Sigmoid colon (tissue), 7 donors: ENCODE measurements around the gene KLHL29. TPM values are rescaled to one million over a fixed set of nuclear protein-coding genes. Genes with fewer than 3 reads are reported as not detected.

Experiments
- DNase-seq: peaks from one replicate; pipeline ENCODE4 v3.0.0-alpha.2; 2019
- H3K27ac ChIP-seq, 4 donors: fragments of 200-600 bp; sonication (generic); one replicate each; pipeline ENCODE4 v1.5.1; 2016 to 2019; ENCODE audit warnings: mild to moderate bottlenecking in 1 of 4
- H3K27me3 ChIP-seq, 3 donors: fragments of 200-600 bp; sonication (generic); one replicate each; pipeline ENCODE4 v1.5.1; 2019; ENCODE audit warnings: mild to moderate bottlenecking in 1 of 3
- H3K36me3 ChIP-seq, 4 donors: fragments of 200-600 bp; sonication (generic); one replicate each; pipeline ENCODE4 v1.5.1; 2016 to 2019
- H3K4me1 ChIP-seq, 4 donors: fragments of 200-600 bp; sonication (generic); one replicate each; pipeline ENCODE4 v1.5.1; 2017 to 2019
- H3K4me3 ChIP-seq, 4 donors: fragments of 200-600 bp; sonication (generic); one replicate each; pipeline ENCODE4 v1.5.1; 2017 to 2019; ENCODE audit warnings: mild to moderate bottlenecking in 2 of 4, moderate library complexity in 1 of 4
- H3K9me3 ChIP-seq, 4 donors: fragments of 200-600 bp in 3 of 4; sonication (generic) in 3 of 4; one replicate each; pipeline versions ENCODE4 v1.5.1 to v1.6.1; 2013 to 2019
- EP300 ChIP-seq, 4 donors: sonication (generic); formaldehyde crosslinking; IDR thresholded peaks; one replicate each; pipeline ENCODE4 v1.6.1; 2017; ENCODE audit warnings: antibody characterized with exemption in 4 of 4
- POLR2A ChIP-seq, 2 donors: fragments of 450-650 bp; IDR thresholded peaks; one replicate each; pipeline ENCODE4 v1.6.1; 2016; ENCODE audit warnings: antibody characterized with exemption in 2 of 2, mild to moderate bottlenecking in 2 of 2, moderate library complexity in 2 of 2
- POLR2AphosphoS5 ChIP-seq, 4 donors: sonication (generic); formaldehyde crosslinking; IDR thresholded peaks; one replicate each; pipeline ENCODE4 v1.6.1; 2017; ENCODE audit warnings: antibody characterized with exemption in 4 of 4
- WGBS, 2 donors: extraction: QIAGEN DNeasy Blood & Tissue Kit; methylation state at CpG; one replicate each; pipeline ENCODE4 v1.1.7; 2013; 5-methylcytosine and 5-hydroxymethylcytosine counted together
- intact Hi-C: fragments of 100-400 bp; cut with DNase I; formaldehyde crosslinking; loops from one replicate; pipeline ENCODE4 v1.15.1; 2023
- polyA plus RNA-seq, 3 donors: library from polyadenylated mRNA; stranded (reverse); fragments of 200-250 nt; gene quantifications; one replicate each; pipeline ENCODE4 v1.2.3, GENCODE V29; 2013
- total RNA-seq, 4 donors: library from RNA; depleted of rRNA; stranded (reverse); fragments of >200 nt; gene quantifications; one replicate each; pipeline ENCODE4 v1.1.0, GENCODE V29; 2016
- TF ChIP-seq, protein P1 (sequence below), 4 experiments: fragments of 450-650 bp in 3 of 4; fragments of 200-600 bp in 1 of 4; IDR thresholded peaks; one replicate each; pipeline ENCODE4 v1.5.1; 2016 to 2019; ENCODE audit warnings: antibody characterized with exemption in 4 of 4, mild to moderate bottlenecking in 3 of 4, moderate library complexity in 2 of 4
- donor health status: healthy with polysubstance abuse.
- donor health status: Bipolar disorder and iron deficiency.
- donor health status: healthy.

Gene KLHL29
- total and polyA plus RNA-seq, 7 donors, result 0.46 to 25.5 (median 6.3) TPM

DNA sequence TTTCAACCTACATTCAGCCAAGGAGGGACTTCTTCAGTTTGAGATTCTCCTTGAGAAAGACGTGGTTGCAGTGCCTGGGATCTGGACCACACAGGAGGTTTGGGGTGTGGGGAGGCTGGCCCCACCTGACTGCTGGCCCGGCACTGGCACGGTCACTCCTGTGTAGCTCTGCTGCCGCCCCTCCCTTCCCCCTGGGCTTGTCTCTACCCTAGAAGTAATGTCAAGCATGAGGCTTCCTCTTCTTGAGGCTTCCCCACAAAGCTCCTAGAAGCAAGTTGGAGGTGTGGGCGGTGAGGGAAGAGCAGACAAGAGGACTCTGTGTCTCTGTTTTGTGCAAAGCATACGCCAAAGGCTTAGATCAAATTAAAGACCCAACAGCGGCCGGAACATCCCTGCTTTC lies 8.7 kb downstream of the KLHL29 start:
- H3K27me3 ChIP-seq, result no peaks in the 10 kb centered on the region
- H3K4me1 ChIP-seq, result peaks cover 0 to 19% (median 5%) of the 10 kb centered on the region in 4 donors
- no peak overlapping the region for H3K4me3 ChIP-seq
- DNase-seq, result no peak
- TF ChIP-seq POLR2A (IDR thresholded peaks at IDR 0.05) (no peak), EP300 (IDR thresholded peaks at IDR 0.05) (no peak), POLR2AphosphoS5 (IDR thresholded peaks at IDR 0.05) (no peak)
- TF ChIP-seq, protein P1, sequence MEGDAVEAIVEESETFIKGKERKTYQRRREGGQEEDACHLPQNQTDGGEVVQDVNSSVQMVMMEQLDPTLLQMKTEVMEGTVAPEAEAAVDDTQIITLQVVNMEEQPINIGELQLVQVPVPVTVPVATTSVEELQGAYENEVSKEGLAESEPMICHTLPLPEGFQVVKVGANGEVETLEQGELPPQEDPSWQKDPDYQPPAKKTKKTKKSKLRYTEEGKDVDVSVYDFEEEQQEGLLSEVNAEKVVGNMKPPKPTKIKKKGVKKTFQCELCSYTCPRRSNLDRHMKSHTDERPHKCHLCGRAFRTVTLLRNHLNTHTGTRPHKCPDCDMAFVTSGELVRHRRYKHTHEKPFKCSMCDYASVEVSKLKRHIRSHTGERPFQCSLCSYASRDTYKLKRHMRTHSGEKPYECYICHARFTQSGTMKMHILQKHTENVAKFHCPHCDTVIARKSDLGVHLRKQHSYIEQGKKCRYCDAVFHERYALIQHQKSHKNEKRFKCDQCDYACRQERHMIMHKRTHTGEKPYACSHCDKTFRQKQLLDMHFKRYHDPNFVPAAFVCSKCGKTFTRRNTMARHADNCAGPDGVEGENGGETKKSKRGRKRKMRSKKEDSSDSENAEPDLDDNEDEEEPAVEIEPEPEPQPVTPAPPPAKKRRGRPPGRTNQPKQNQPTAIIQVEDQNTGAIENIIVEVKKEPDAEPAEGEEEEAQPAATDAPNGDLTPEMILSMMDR (IDR thresholded peaks at IDR 0.05), result no peak
- WGBS, 2 donors, result 71 to 85% methylated on average over 8 of the region's 8 CpGs
- H3K36me3 ChIP-seq, result no peaks in the 10 kb centered on the region
- intact Hi-C loops, result no loop called here
- H3K9me3 ChIP-seq, result no peaks in the 10 kb centered on the region
- H3K27ac ChIP-seq, result no peak overlapping the region

DNA sequence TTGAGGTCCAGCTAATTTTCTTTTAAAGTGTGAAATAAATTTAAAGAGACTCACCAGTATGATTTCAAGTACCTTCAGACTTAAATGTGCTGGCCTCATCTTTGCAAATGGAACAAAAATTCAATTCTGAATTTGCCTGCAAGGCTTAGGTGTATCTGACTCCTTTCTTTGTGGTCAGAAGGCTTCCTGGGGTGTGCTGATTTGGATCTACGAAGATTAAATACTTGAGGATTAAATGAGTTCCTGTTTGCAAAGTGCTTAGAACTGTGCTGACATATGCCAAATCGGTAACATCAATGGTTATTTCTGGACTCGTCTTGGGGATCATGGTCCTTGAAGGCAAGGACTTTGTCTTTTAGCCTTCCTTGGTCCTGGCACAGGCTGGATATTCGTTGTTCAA lies 9.7 kb downstream of the KLHL29 start:
- no peak overlapping the region for H3K4me3 ChIP-seq
- intact Hi-C loops, result no loop called here
- 60 to 64% methylated on average over 4 of the region's 4 CpGs for WGBS, 2 donors
- no peak overlapping the region for H3K27ac ChIP-seq
- peaks cover 0 to 19% (median 5%) of the 10 kb centered on the region in 4 donors for H3K4me1 ChIP-seq
- no peak for DNase-seq
- TF ChIP-seq POLR2AphosphoS5 (IDR thresholded peaks at IDR 0.05), result no peak
- no peak for TF ChIP-seq EP300 (IDR thresholded peaks at IDR 0.05)
- TF ChIP-seq, protein P1 (IDR thresholded peaks at IDR 0.05), result no peak
- no peak for TF ChIP-seq POLR2A (IDR thresholded peaks at IDR 0.05)
- H3K9me3 ChIP-seq, result no peaks in the 10 kb centered on the region
- no peaks in the 10 kb centered on the region for H3K27me3 ChIP-seq
- no peaks in the 10 kb centered on the region for H3K36me3 ChIP-seq

DNA sequence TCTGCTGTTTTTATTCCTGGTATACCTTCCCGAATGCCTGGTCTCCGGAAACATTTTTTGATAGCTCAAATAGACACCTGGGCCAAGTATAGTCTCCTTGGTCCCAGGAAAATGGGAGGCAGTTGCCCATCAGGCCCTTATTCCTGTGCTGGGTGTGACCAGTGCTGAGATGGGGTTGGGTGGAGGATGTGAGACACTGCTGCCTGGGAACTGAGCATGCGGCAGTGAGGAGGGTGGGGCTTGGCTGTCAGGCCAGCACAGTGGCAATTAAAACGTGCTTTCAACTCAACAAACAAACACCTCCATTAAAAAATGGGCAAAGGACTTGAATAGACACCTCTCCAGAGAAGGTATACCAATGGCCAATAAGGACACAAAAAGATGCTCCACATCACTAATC lies 12.5 kb downstream of the KLHL29 start:
- no peaks in the 10 kb centered on the region for H3K9me3 ChIP-seq
- H3K27me3 ChIP-seq, result no peaks in the 10 kb centered on the region
- no peak for DNase-seq
- no peak overlapping the region for H3K27ac ChIP-seq
- TF ChIP-seq POLR2A (IDR thresholded peaks at IDR 0.05) (no peak), POLR2AphosphoS5 (IDR thresholded peaks at IDR 0.05) (no peak), EP300 (IDR thresholded peaks at IDR 0.05) (no peak)
- TF ChIP-seq, protein P1 (IDR thresholded peaks at IDR 0.05), result no peak
- H3K4me3 ChIP-seq, result no peak overlapping the region
- peaks cover 0 to 24% (median 10%) of the 10 kb centered on the region in 4 donors for H3K4me1 ChIP-seq
- WGBS, 2 donors, result 35 to 67% methylated on average over 4 of the region's 4 CpGs
- intact Hi-C loops, result loop anchor here (1.0 kb wide), 1 partner anchor 9 kb away; no protein-coding TSS in a partner anchor
- no peaks in the 10 kb centered on the region for H3K36me3 ChIP-seq

DNA sequence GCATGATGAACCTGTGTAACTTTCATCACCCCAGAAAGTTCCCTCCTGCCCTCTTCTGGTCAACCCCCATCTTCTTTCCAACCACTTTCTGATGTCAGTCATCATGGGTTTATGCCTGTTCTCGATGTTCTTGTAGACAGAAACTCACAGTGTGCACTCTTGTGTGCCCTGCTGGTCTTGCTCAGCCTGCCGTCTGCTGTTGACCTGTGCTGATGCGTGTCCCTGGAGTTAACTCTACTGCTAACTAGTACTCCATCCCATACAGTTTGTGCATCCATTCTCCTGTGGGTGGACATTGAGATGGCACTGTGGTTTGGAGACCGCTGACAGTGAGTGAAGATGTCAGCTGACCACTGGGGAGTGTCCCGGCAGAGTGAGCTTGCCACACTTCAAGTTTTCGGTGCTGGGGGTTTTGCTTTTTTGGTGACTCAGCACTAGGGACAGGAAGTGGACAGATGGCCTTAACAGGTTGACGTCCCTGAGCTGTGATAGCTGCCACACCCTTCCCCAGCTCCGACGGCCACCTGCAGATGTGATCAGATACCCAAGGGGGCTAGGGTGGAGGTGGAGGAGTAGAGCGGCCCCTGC lies 14.8 kb downstream of the KLHL29 start:
- TF ChIP-seq, protein P1 (IDR thresholded peaks at IDR 0.05), result no peak
- no peak for TF ChIP-seq EP300 (IDR thresholded peaks at IDR 0.05)
- no peak for TF ChIP-seq POLR2AphosphoS5 (IDR thresholded peaks at IDR 0.05)
- no peak for TF ChIP-seq POLR2A (IDR thresholded peaks at IDR 0.05)
- no peaks in the 10 kb centered on the region for H3K9me3 ChIP-seq
- H3K36me3 ChIP-seq, result no peaks in the 10 kb centered on the region
- no peak overlapping the region for H3K4me3 ChIP-seq
- intact Hi-C loops, result no loop called here
- no peak for DNase-seq
- WGBS, 2 donors, result 82 to 85% methylated on average over 10 of the region's 10 CpGs
- peaks cover 0 to 29% (median 21%) of the 10 kb centered on the region in 4 donors for H3K4me1 ChIP-seq
- no peak overlapping the region for H3K27ac ChIP-seq
- H3K27me3 ChIP-seq, result no peaks in the 10 kb centered on the region

DNA sequence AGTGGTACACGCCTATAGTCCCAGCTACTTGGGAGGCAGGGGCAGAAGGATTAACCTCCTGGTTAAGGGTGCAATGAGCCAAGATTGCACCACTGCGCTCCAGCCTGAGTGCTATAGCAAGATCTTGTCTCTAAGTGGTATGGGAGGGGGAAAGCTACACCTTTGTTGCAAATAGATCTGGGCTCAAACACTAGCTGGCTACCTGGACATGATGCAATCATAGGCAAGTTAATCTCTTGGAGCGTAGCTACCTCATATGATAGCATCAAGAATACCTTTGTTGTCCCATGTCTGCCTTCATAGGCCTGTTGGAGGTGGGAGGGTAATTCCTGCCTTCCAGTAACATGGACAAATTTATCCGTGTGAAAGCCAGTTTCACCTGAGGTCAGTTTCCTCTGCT lies 15.7 kb downstream of the KLHL29 start:
- Histone ChIP-seq H3K36me3 (no peaks in the 10 kb centered on the region), H3K4me3 (no peak overlapping the region), H3K4me1 (peaks cover 0 to 35% (median 25%) of the 10 kb centered on the region in 4 donors), H3K27ac (no peak overlapping the region), H3K9me3 (no peaks in the 10 kb centered on the region), H3K27me3 (no peaks in the 10 kb centered on the region)
- TF ChIP-seq EP300 (IDR thresholded peaks at IDR 0.05) (no peak), POLR2AphosphoS5 (IDR thresholded peaks at IDR 0.05) (no peak), POLR2A (IDR thresholded peaks at IDR 0.05) (no peak)
- TF ChIP-seq, protein P1 (IDR thresholded peaks at IDR 0.05), result no peak
- intact Hi-C loops, result no loop called here
- WGBS, 2 donors, result 95 to 98% methylated on average over 4 of the region's 4 CpGs
- no peak for DNase-seq
